ENCODE data around the gene P3H4.

DNA sequence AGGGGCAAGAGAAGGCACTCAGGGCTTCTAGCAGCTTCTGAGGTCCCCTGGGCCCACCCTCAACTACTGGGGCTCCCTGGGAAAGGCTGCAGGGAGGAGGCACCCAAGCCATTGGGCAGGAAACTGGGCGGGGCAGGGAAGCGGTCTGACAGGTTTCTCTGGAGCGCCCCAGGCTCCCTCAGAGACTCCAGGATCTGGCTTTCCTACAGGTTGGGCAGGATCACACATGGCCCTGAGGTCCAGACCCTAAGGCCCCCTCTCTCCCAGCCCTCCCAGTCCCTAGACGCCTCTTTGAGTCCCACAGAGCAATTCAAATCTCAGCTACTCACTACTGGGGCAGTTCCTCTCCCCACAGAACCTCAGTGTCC, 39.5 kb downstream of the P3H4 start:
- TF ChIP-seq POLR2AphosphoS5 (IDR thresholded peaks at IDR 0.05; ENCODE audit: low read depth, low read length) (no peak), SIN3A (IDR thresholded peaks at IDR 0.05; ENCODE audit: borderline replicate concordance, insufficient read depth, low read length) (no peak), FOXP2 (optimal IDR thresholded peaks at IDR 0.05; ENCODE audit: borderline replicate concordance, extremely low read depth, extremely low read length, insufficient read depth) (no peak)
- TF ChIP-seq, protein P1, sequence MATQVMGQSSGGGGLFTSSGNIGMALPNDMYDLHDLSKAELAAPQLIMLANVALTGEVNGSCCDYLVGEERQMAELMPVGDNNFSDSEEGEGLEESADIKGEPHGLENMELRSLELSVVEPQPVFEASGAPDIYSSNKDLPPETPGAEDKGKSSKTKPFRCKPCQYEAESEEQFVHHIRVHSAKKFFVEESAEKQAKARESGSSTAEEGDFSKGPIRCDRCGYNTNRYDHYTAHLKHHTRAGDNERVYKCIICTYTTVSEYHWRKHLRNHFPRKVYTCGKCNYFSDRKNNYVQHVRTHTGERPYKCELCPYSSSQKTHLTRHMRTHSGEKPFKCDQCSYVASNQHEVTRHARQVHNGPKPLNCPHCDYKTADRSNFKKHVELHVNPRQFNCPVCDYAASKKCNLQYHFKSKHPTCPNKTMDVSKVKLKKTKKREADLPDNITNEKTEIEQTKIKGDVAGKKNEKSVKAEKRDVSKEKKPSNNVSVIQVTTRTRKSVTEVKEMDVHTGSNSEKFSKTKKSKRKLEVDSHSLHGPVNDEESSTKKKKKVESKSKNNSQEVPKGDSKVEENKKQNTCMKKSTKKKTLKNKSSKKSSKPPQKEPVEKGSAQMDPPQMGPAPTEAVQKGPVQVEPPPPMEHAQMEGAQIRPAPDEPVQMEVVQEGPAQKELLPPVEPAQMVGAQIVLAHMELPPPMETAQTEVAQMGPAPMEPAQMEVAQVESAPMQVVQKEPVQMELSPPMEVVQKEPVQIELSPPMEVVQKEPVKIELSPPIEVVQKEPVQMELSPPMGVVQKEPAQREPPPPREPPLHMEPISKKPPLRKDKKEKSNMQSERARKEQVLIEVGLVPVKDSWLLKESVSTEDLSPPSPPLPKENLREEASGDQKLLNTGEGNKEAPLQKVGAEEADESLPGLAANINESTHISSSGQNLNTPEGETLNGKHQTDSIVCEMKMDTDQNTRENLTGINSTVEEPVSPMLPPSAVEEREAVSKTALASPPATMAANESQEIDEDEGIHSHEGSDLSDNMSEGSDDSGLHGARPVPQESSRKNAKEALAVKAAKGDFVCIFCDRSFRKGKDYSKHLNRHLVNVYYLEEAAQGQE (IDR thresholded peaks at IDR 0.05; ENCODE audit: insufficient read depth in 1 of 2, low read depth in 2 of 2, low read length in 2 of 2) = no peak
